GM19328 (cell line): ENCODE results near the gene PNMA8A.
"Not testable (repeated sequence)": the region's sequence is repeated elsewhere in the genome, so short reads cannot be mapped to it uniquely, and the experiment has no call there.

Experiments
- ATAC-seq: cut with Tn5 transposase; IDR thresholded peaks from one replicate; pipeline ENCODE4 v1.9.1; 2021; ENCODE audit warnings: mild to moderate bottlenecking, moderate library complexity; ENCODE audit not compliant: unreplicated experiment

Gene PNMA8A

GRCh38 chr19:46433470-46433869, 37.9 kb downstream of the PNMA8A start:
- ATAC-seq = not testable (repeated sequence)

GRCh38 chr19:46431824-46432223, 39.5 kb downstream of the PNMA8A start:
- ATAC-seq = no peak

- no peak for ATAC-seq
Observed at GRCh38 chr19:46429999-46430398, 41.4 kb downstream of the PNMA8A start.

GRCh38 chr19:46428239-46429135, 42.9 kb downstream of the PNMA8A start, which contains the start of gene PNMA8C:
Gene PNMA8C (minus strand): TSS chr19:46428936. CDS start chr19:46428359, 577 bp downstream.
- no peak for ATAC-seq

DNA sequence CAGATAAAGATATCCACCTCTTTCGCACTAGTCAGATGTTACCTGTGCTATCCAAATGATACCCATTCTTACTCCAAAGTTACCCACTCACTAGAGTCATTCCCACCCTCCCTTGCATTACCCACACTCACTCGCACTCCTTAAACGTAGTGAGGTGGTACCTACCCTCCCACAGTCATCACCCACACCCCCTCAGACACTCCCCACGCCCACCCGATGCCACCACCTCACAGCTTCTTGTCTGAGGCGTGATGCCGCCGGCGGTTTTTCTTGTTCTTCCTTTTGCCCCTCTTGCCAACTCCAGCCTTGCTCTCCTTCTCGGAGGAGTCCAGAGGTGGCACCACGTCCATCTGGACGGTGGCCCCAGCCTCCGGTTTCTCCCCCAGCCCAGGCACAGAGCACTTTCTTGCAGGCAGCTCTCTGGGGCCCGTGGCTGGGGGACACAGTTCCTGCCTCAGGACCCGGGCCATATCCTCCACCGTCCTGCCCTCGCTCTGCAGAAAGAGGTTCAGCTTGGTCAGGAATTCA, 43.8 kb downstream of the PNMA8A start:
- no peak for ATAC-seq

DNA sequence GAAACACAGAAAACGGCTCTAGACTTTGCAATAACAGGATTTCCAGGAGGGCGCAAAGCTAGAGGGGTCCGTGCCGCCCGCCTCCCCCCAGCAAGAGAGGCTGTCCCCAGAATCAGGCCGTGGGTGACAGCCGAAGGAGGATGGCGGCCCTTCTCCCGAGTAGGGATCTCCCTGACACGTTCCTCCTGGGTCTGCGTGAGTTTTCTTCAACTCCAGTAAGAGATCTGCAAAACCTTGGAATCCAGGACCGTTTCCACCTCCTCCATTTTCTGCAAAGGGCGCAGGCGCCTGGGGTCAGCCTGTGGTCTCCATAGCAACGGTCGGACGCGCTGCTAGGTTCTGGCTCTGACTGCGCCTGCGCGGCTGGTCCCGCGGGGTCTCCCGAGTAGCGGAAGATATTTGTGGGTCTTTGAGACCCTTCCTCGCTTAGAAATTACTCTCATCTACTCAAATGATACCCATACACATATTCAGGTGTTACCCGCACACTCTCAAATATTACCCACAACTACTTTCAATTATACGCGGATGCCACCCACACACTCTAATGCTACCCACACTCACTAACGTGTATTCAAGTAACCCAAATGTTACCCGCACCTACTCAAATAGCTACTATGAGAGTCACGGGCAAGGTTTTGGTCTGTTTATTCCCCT, 44.7 kb downstream of the PNMA8A start:
- ATAC-seq = no peak

GRCh38 chr19:46426035-46426505, 45.3 kb downstream of the PNMA8A start:
- ATAC-seq = no peak

- ATAC-seq = no peak
Observed at GRCh38 chr19:46423188-46423587, 48.2 kb downstream of the PNMA8A start.

GRCh38 chr19:46422344-46422743, 49.0 kb downstream of the PNMA8A start:
- ATAC-seq = no peak

- ATAC-seq = no peak
Observed at GRCh38 chr19:46420056-46420455, 51.3 kb downstream of the PNMA8A start.
